ENCODE measurements around the gene SH3RF3.

SH3RF3 gene

GRCh38 chr2:109415581-109416013 lies 286.6 kb downstream of the SH3RF3 start:
- H3K27me3 ChIP-seq (ENCODE audit: control insufficient read depth, insufficient read depth, low read length) = no peaks in the 10 kb centered on the region
- H3K36me3 ChIP-seq (ENCODE audit: control insufficient read depth, insufficient read depth, low read length) = no peaks in the 10 kb centered on the region
- DNase-seq (ENCODE audit: low read depth, low spot score) = no peak
- no peaks in the 10 kb centered on the region for H3K9me3 ChIP-seq (ENCODE audit: control insufficient read depth, insufficient read depth, low read length)
- H3K27ac ChIP-seq (ENCODE audit: low read length) = no peak overlapping the region
- no peaks in the 10 kb centered on the region for H3K4me1 ChIP-seq (ENCODE audit: control insufficient read depth, insufficient read depth, low read length)
- no peak overlapping the region for H3K4me3 ChIP-seq (ENCODE audit: low read length)
- WGBS (ENCODE audit: insufficient coverage, insufficient read length) = no CpG with 5 or more reads among the region's 7 CpGs

- WGBS (ENCODE audit: insufficient coverage, insufficient read length) = no CpG with 5 or more reads among the region's 10 CpGs
- H3K27me3 ChIP-seq (ENCODE audit: control insufficient read depth, insufficient read depth, low read length) = no peaks in the 10 kb centered on the region
- H3K9me3 ChIP-seq (ENCODE audit: control insufficient read depth, insufficient read depth, low read length) = no peaks in the 10 kb centered on the region
- H3K27ac ChIP-seq (ENCODE audit: low read length) = no peak overlapping the region
- H3K4me3 ChIP-seq (ENCODE audit: low read length) = no peak overlapping the region
- no peaks in the 10 kb centered on the region for H3K36me3 ChIP-seq (ENCODE audit: control insufficient read depth, insufficient read depth, low read length)
- no peaks in the 10 kb centered on the region for H3K4me1 ChIP-seq (ENCODE audit: control insufficient read depth, insufficient read depth, low read length)
- DNase-seq (ENCODE audit: low read depth, low spot score) = no peak
Measured at GRCh38 chr2:109417701-109418335, 288.8 kb downstream of the SH3RF3 start.

- Histone ChIP-seq H3K4me1 (ENCODE audit: control insufficient read depth, insufficient read depth, low read length) (no peaks in the 10 kb centered on the region), H3K4me3 (ENCODE audit: low read length) (no peak overlapping the region), H3K9me3 (ENCODE audit: control insufficient read depth, insufficient read depth, low read length) (no peaks in the 10 kb centered on the region), H3K27me3 (ENCODE audit: control insufficient read depth, insufficient read depth, low read length) (no peaks in the 10 kb centered on the region), H3K36me3 (ENCODE audit: control insufficient read depth, insufficient read depth, low read length) (no peaks in the 10 kb centered on the region), H3K27ac (ENCODE audit: low read length) (no peak overlapping the region)
- WGBS (ENCODE audit: insufficient coverage, insufficient read length) = no CpG with 5 or more reads among the region's 7 CpGs
- DNase-seq (ENCODE audit: low read depth, low spot score) = no peak
Measured at GRCh38 chr2:109418716-109419115, 289.7 kb downstream of the SH3RF3 start.

- Histone ChIP-seq H3K4me3 (ENCODE audit: low read length) (no peak overlapping the region), H3K27me3 (ENCODE audit: control insufficient read depth, insufficient read depth, low read length) (no peaks in the 10 kb centered on the region), H3K27ac (ENCODE audit: low read length) (no peak overlapping the region), H3K36me3 (ENCODE audit: control insufficient read depth, insufficient read depth, low read length) (no peaks in the 10 kb centered on the region), H3K4me1 (ENCODE audit: control insufficient read depth, insufficient read depth, low read length) (no peaks in the 10 kb centered on the region), H3K9me3 (ENCODE audit: control insufficient read depth, insufficient read depth, low read length) (no peaks in the 10 kb centered on the region)
- no CpG with 5 or more reads among the region's 15 CpGs for WGBS (ENCODE audit: insufficient coverage, insufficient read length)
- no peak for DNase-seq (ENCODE audit: low read depth, low spot score)
Measured at GRCh38 chr2:109419171-109419756, 290.3 kb downstream of the SH3RF3 start.

- H3K4me3 ChIP-seq (ENCODE audit: low read length) = no peak overlapping the region
- no peaks in the 10 kb centered on the region for H3K36me3 ChIP-seq (ENCODE audit: control insufficient read depth, insufficient read depth, low read length)
- no peaks in the 10 kb centered on the region for H3K4me1 ChIP-seq (ENCODE audit: control insufficient read depth, insufficient read depth, low read length)
- no CpG with 5 or more reads among the region's 5 CpGs for WGBS (ENCODE audit: insufficient coverage, insufficient read length)
- no peaks in the 10 kb centered on the region for H3K27me3 ChIP-seq (ENCODE audit: control insufficient read depth, insufficient read depth, low read length)
- H3K27ac ChIP-seq (ENCODE audit: low read length) = no peak overlapping the region
- DNase-seq (ENCODE audit: low read depth, low spot score) = no peak
- no peaks in the 10 kb centered on the region for H3K9me3 ChIP-seq (ENCODE audit: control insufficient read depth, insufficient read depth, low read length)
Measured at GRCh38 chr2:109419960-109420370, 291.0 kb downstream of the SH3RF3 start.

- no peaks in the 10 kb centered on the region for H3K36me3 ChIP-seq (ENCODE audit: control insufficient read depth, insufficient read depth, low read length)
- DNase-seq (ENCODE audit: low read depth, low spot score) = no peak
- no peak overlapping the region for H3K27ac ChIP-seq (ENCODE audit: low read length)
- no peaks in the 10 kb centered on the region for H3K9me3 ChIP-seq (ENCODE audit: control insufficient read depth, insufficient read depth, low read length)
- no CpG with 5 or more reads among the region's 3 CpGs for whole genome bisulfite sequencing (ENCODE audit: insufficient coverage, insufficient read length)
- no peaks in the 10 kb centered on the region for H3K27me3 ChIP-seq (ENCODE audit: control insufficient read depth, insufficient read depth, low read length)
- H3K4me1 ChIP-seq (ENCODE audit: control insufficient read depth, insufficient read depth, low read length) = no peaks in the 10 kb centered on the region
- H3K4me3 ChIP-seq (ENCODE audit: low read length) = no peak overlapping the region
Measured at GRCh38 chr2:109421101-109421500, 292.1 kb downstream of the SH3RF3 start.

GRCh38 chr2:109421642-109422041 lies 292.6 kb downstream of the SH3RF3 start:
- no peak for DNase-seq (ENCODE audit: low read depth, low spot score)
- Histone ChIP-seq H3K27ac (ENCODE audit: low read length) (no peak overlapping the region), H3K9me3 (ENCODE audit: control insufficient read depth, insufficient read depth, low read length) (no peaks in the 10 kb centered on the region), H3K36me3 (ENCODE audit: control insufficient read depth, insufficient read depth, low read length) (no peaks in the 10 kb centered on the region), H3K4me3 (ENCODE audit: low read length) (no peak overlapping the region), H3K4me1 (ENCODE audit: control insufficient read depth, insufficient read depth, low read length) (no peaks in the 10 kb centered on the region), H3K27me3 (ENCODE audit: control insufficient read depth, insufficient read depth, low read length) (no peaks in the 10 kb centered on the region)
- no CpG with 5 or more reads among the region's 3 CpGs for WGBS (ENCODE audit: insufficient coverage, insufficient read length)

- WGBS (ENCODE audit: insufficient coverage, insufficient read length) = no CpG with 5 or more reads among the region's 10 CpGs
- Histone ChIP-seq H3K4me1 (ENCODE audit: control insufficient read depth, insufficient read depth, low read length) (no peaks in the 10 kb centered on the region), H3K4me3 (ENCODE audit: low read length) (no peak overlapping the region), H3K9me3 (ENCODE audit: control insufficient read depth, insufficient read depth, low read length) (no peaks in the 10 kb centered on the region), H3K27me3 (ENCODE audit: control insufficient read depth, insufficient read depth, low read length) (no peaks in the 10 kb centered on the region), H3K36me3 (ENCODE audit: control insufficient read depth, insufficient read depth, low read length) (no peaks in the 10 kb centered on the region), H3K27ac (ENCODE audit: low read length) (no peak overlapping the region)
- DNase-seq (ENCODE audit: low read depth, low spot score) = no peak
Measured at GRCh38 chr2:109422071-109422757, 293.2 kb downstream of the SH3RF3 start.

GRCh38 chr2:109422758-109423500 lies 293.9 kb downstream of the SH3RF3 start:
- no peaks in the 10 kb centered on the region for H3K9me3 ChIP-seq (ENCODE audit: control insufficient read depth, insufficient read depth, low read length)
- no CpG with 5 or more reads among the region's 16 CpGs for WGBS (ENCODE audit: insufficient coverage, insufficient read length)
- H3K27me3 ChIP-seq (ENCODE audit: control insufficient read depth, insufficient read depth, low read length) = no peaks in the 10 kb centered on the region
- no peak overlapping the region for H3K4me3 ChIP-seq (ENCODE audit: low read length)
- H3K27ac ChIP-seq (ENCODE audit: low read length) = no peak overlapping the region
- no peaks in the 10 kb centered on the region for H3K4me1 ChIP-seq (ENCODE audit: control insufficient read depth, insufficient read depth, low read length)
- H3K36me3 ChIP-seq (ENCODE audit: control insufficient read depth, insufficient read depth, low read length) = no peaks in the 10 kb centered on the region
- no peak for DNase-seq (ENCODE audit: low read depth, low spot score)

GRCh38 chr2:109423556-109424359 lies 294.8 kb downstream of the SH3RF3 start:
- H3K4me1 ChIP-seq (ENCODE audit: control insufficient read depth, insufficient read depth, low read length) = no peaks in the 10 kb centered on the region; the same call in 1 of the 2 replicates
- WGBS (ENCODE audit: insufficient coverage, insufficient read length) = no CpG with 5 or more reads among the region's 22 CpGs
- no peak for DNase-seq (ENCODE audit: low read depth, low spot score)
- H3K4me3 ChIP-seq (ENCODE audit: low read length) = no peak overlapping the region
- no peaks in the 10 kb centered on the region for H3K27me3 ChIP-seq (ENCODE audit: control insufficient read depth, insufficient read depth, low read length)
- no peak overlapping the region for H3K27ac ChIP-seq (ENCODE audit: low read length)
- H3K9me3 ChIP-seq (ENCODE audit: control insufficient read depth, insufficient read depth, low read length) = no peaks in the 10 kb centered on the region
- H3K36me3 ChIP-seq (ENCODE audit: control insufficient read depth, insufficient read depth, low read length) = no peaks in the 10 kb centered on the region

All from iPS DF 6.9 (cell line).